ENCODE results near the gene ADGRA3. TPM values are rescaled to one million over a fixed set of nuclear protein-coding genes. Genes with fewer than 3 reads are reported as not detected.

ADGRA3 gene
- total RNA-seq, 1 donor from 2014 or later: 76.0 TPM

DNA sequence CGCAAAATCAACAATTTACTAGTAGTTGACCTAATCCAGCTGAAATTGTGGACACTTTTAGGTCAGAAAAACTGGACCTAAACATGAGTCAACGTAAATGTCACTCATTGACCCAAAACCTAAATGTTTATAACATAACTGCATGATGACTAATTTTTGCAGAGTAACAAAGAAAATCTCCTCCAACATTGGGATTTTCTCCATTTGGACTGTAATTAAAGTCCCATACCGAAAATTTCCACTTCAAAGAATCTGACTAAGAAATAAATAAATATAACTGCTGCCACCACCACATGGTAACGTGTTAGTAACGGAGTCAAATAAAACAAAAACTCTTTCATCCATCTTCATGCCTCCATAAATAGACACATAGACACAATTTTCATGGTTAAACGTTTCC is 1.9 kb downstream of the ADGRA3 start:
- Mint-ChIP-seq H3K36me3 (ENCODE audit: low read depth) (peaks cover 9% of the 10 kb centered on the region), H3K27me3 (ENCODE audit: low read depth) (no peaks in the 10 kb centered on the region), H3K27ac (ENCODE audit: unreplicated experiment) (no peak overlapping the region), H3K4me3 (peak overlapping the region; percentile 99), H3K9me3 (peaks cover 3% of the 10 kb centered on the region), H3K4me1 (peaks cover 38% of the 10 kb centered on the region)
- TF ChIP-seq, protein P1, sequence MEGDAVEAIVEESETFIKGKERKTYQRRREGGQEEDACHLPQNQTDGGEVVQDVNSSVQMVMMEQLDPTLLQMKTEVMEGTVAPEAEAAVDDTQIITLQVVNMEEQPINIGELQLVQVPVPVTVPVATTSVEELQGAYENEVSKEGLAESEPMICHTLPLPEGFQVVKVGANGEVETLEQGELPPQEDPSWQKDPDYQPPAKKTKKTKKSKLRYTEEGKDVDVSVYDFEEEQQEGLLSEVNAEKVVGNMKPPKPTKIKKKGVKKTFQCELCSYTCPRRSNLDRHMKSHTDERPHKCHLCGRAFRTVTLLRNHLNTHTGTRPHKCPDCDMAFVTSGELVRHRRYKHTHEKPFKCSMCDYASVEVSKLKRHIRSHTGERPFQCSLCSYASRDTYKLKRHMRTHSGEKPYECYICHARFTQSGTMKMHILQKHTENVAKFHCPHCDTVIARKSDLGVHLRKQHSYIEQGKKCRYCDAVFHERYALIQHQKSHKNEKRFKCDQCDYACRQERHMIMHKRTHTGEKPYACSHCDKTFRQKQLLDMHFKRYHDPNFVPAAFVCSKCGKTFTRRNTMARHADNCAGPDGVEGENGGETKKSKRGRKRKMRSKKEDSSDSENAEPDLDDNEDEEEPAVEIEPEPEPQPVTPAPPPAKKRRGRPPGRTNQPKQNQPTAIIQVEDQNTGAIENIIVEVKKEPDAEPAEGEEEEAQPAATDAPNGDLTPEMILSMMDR (conservative IDR thresholded peaks at IDR 0.05): no peak
- no peak for DNase-seq (ENCODE audit: low read depth, low spot score)

GRCh38 chr4:22512306-22512705 is 3.6 kb downstream of the ADGRA3 start:
- TF ChIP-seq, protein P1 (conservative IDR thresholded peaks at IDR 0.05): no peak
- Mint-ChIP-seq H3K9me3 (peaks cover 3% of the 10 kb centered on the region), H3K36me3 (ENCODE audit: low read depth) (peaks cover 14% of the 10 kb centered on the region), H3K4me1 (peaks cover 49% of the 10 kb centered on the region), H3K27me3 (ENCODE audit: low read depth) (no peaks in the 10 kb centered on the region), H3K27ac (ENCODE audit: unreplicated experiment) (no peak overlapping the region), H3K4me3 (peak overlapping the region; percentile 74)
- no peak for DNase-seq (ENCODE audit: low read depth, low spot score)

GRCh38 chr4:22510750-22511149 is 5.1 kb downstream of the ADGRA3 start:
- Mint-ChIP-seq H3K36me3 (ENCODE audit: low read depth) (peaks cover 14% of the 10 kb centered on the region), H3K4me1 (peaks cover 49% of the 10 kb centered on the region), H3K4me3 (peak overlapping the region; percentile 70), H3K27ac (ENCODE audit: unreplicated experiment) (no peak overlapping the region), H3K27me3 (ENCODE audit: low read depth) (no peaks in the 10 kb centered on the region), H3K9me3 (peaks cover 3% of the 10 kb centered on the region)
- no peak for DNase-seq (ENCODE audit: low read depth, low spot score)
- TF ChIP-seq, protein P1 (conservative IDR thresholded peaks at IDR 0.05): no peak

- Mint-ChIP-seq H3K27ac (ENCODE audit: unreplicated experiment) (peak overlapping the region; percentile 63), H3K36me3 (ENCODE audit: low read depth) (peaks cover 14% of the 10 kb centered on the region), H3K4me1 (peaks cover 59% of the 10 kb centered on the region), H3K27me3 (ENCODE audit: low read depth) (no peaks in the 10 kb centered on the region), H3K4me3 (no peak overlapping the region), H3K9me3 (peaks cover 3% of the 10 kb centered on the region)
- TF ChIP-seq, protein P1 (conservative IDR thresholded peaks at IDR 0.05): no peak
- no peak for DNase-seq (ENCODE audit: low read depth, low spot score)
These were observed 7.5 kb downstream of the ADGRA3 start for GRCh38 chr4:22508376-22508775.

GRCh38 chr4:22504922-22505321 is 10.9 kb downstream of the ADGRA3 start:
- peaks cover 5% of the 10 kb centered on the region for H3K36me3 Mint-ChIP-seq (ENCODE audit: low read depth)
- H3K4me1 Mint-ChIP-seq: peaks cover 50% of the 10 kb centered on the region
- H3K4me3 Mint-ChIP-seq: no peak overlapping the region
- no peaks in the 10 kb centered on the region for H3K27me3 Mint-ChIP-seq (ENCODE audit: low read depth)
- no peaks in the 10 kb centered on the region for H3K9me3 Mint-ChIP-seq
- DNase-seq (ENCODE audit: low read depth, low spot score): no peak
- TF ChIP-seq, protein P1 (conservative IDR thresholded peaks at IDR 0.05): no peak
- H3K27ac Mint-ChIP-seq (ENCODE audit: unreplicated experiment): no peak overlapping the region

GRCh38 chr4:22504447-22504846 is 11.4 kb downstream of the ADGRA3 start:
- H3K4me1 Mint-ChIP-seq: peaks cover 52% of the 10 kb centered on the region
- peak overlapping the region; percentile 52 for H3K27ac Mint-ChIP-seq (ENCODE audit: unreplicated experiment)
- H3K4me3 Mint-ChIP-seq: no peak overlapping the region

More at GRCh38 chr4:22504447-22504846, 11.4 kb downstream of the ADGRA3 start:
- H3K36me3 Mint-ChIP-seq (ENCODE audit: low read depth): peaks cover 5% of the 10 kb centered on the region
- H3K27me3 Mint-ChIP-seq (ENCODE audit: low read depth): no peaks in the 10 kb centered on the region
- no peak for DNase-seq (ENCODE audit: low read depth, low spot score)
- TF ChIP-seq, protein P1 (conservative IDR thresholded peaks at IDR 0.05): no peak
- no peaks in the 10 kb centered on the region for H3K9me3 Mint-ChIP-seq

Measured in neural crest cell (in vitro differentiated cells).